Head of caudate nucleus (tissue), 42 donors: Measurements from ENCODE around the gene MLX.

Experiments used
- DNase-seq, 42 donors: peaks; one replicate each; pipeline versions ENCODE4 v3.0.0 to v3.0.0-alpha.2; 2020 to 2021; ENCODE audit warnings: mixed read lengths in 7 of 42
- intact Hi-C: fragments of 100-400 bp; cut with DNase I; formaldehyde crosslinking; loops from one replicate; pipeline ENCODE4 v1.15.0; 2022

MLX gene, protein sequence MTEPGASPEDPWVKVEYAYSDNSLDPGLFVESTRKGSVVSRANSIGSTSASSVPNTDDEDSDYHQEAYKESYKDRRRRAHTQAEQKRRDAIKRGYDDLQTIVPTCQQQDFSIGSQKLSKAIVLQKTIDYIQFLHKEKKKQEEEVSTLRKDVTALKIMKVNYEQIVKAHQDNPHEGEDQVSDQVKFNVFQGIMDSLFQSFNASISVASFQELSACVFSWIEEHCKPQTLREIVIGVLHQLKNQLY

GRCh38 chr17:42566883-42567573 is at the start of gene MLX:
Gene MLX, plus strand, starts transcription at chr17:42567100. Its CDS starts 25 bp downstream, at chr17:42567125.
- intact Hi-C loops, result no loop called here
- peak; percentile 77 to 98 (median 94) for DNase-seq

DNA sequence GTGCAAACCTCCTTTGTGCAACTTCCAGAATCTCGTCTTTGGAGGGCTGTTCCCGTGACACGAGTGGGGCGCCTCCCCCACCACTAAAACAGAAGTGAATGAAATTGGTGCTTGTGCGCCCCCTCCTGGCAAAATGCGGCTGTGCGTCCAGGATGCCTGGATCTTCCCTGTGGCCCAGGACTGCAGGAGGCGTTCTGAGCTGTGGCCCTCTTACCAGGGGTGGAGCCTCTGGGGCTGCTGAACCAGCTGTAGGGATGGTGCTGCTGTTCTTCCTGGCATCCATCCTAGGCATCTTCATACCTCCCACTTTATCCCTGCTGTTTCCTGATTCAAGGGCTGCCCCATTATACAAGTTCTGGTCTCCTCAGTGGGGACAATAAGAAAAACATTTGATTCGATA is 49.4 kb upstream of the MLX start:
- peak; percentile 55 to 92 (median 83) for DNase-seq
- intact Hi-C loops, result loop anchor here (10.0 kb wide), 2 partner anchors 93 to 203 kb away; partner anchors contain the start of gene CAVIN1

DNA sequence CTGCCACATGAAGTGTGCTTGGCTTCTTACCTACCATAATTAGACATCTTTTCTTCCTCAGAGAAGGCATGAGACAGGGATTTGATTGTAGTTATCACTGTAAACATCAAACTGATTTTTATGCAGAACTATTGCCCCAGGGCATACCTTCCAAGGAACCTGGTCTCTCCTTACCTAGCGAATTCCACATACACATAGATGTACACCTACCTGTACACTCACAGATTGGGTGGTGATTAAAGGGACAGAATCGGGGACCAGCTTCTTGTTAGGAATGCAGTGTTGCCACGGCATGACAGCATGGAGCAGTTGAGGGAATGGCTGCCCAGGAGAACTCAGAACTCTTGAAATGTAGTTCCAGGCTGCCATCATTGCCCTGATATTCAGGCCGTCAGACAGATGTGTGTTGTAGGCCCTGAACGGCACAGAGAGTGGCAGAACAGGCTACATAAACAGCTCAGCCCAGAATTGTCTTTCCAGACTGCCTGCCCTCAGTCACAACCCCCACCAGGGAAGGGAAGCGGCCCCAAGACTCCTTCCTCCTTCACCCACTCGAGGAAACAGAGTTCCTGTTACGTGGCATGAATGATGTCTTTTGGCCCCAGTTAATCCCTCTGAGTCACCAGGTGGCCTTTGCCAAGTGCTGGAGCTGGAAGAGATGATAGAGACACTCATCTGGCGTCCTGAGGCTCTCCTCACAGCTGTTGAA is 48.7 kb upstream of the MLX start:
- peak in 20 of 42 donors; percentile 19 to 82 (median 44) for DNase-seq
- intact Hi-C loops, result loop anchor here (10.0 kb wide), 2 partner anchors 93 to 203 kb away; partner anchors contain the start of gene CAVIN1

DNA sequence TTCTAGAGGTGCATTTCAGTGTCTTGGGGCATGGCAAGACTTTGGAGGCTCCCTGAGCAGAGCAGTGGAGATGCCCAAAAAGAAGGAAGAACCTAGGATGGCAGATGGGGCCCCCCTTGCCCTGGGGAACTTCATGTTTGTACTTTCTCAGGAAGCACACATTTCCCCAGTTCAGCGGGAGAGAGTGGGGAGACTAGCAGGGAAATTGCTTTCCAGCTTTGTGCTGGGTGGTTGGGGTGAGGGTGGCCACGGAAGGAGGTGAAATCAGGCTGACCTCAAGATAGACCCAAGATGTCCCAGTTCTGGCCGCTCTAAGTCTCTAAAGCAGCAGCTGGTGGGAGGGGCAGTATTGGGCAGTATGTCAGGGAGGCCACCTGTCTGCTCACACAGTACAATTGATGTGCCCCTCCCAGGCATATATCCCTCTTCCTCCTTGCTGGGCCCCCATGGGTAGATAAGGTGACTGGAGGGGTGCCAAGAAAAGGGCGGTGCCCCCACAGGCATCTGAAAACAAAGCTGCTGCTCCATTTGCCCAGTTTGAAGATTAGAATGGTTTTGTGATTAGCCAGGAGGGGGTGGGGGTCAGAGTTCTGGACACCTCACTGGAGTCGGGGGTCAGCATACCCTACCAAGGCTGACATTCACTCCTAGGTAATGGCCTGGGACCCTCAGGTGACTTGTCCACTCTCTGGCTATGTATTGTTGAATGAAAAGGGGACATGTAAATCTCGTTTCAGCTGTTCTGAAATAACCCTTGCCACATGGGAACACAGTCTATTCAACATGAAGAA is 48.0 kb upstream of the MLX start:
- no peak for DNase-seq
- intact Hi-C loops, result loop anchor here (10.0 kb wide), 2 partner anchors 94 to 204 kb away; partner anchors contain the start of gene CAVIN1

DNA sequence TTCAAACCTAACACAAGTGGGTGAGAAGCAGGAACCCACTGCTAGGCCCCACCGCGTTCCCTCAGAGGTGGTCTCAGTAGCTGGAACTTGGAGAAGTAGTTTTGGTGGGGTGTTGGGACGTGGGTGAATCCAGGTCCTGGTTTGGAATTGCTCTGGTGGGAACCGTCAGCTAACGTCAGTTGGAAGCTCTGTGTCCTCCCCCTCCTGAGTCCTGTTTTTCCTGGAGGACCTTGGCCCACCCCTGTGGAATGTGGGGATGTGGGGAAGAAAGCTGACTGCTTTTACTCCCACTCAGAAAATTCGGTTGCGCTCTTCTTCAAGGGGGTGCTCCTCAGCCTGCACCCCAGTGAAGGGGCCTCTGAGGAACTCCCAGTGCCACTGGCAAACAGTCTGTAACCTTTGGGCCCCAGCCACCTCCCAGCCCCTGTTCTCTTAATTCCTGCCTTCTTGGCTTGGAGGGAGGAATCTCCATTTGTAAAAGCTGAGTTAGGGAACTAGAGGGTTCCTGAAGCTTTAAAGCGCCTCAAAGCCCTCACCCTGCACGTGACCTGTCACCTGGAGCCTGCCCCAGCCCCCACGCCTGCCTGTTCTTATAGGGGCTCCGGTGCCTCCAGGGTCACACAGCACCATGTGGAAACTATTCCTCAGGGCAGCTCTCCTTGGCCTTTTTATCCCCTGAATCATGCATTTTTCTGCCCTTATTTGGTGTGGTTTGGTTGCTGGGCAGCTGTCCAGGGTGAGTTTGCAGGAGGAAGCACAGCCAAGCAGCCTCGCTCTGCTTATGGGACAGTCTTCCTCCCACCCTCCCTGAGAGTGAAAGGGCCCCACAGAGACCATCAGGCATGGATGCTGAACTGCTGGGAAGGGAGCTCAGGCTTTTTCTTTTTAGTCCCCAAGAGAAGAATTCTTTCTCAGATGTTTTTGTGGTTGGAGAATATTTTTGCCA is 47.1 kb upstream of the MLX start:
- intact Hi-C loops, result loop anchor here (10.0 kb wide), 2 partner anchors 95 to 205 kb away; partner anchors contain the start of gene CAVIN1

DNA sequence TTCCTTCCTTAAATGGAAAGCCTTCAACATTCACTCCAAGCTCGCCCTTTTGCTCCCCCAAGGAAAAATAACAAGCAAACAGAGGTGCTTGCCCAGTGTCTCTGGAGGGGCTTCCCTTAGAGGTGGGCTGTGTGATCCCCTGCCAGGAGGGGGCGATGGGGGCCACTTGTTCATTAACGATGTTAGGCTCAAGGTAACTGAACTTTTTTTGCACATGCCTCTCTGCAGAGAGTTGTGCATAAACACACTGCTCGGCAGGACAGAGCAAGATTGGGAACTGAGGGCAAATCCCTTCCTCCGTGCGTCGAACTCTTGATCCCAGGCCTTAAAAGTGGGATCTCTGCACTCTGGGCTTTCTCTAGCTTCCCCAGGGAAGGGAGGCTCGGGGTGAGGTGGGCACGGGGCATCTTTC is 46.4 kb upstream of the MLX start:
- DNase-seq, result no peak
- intact Hi-C loops, result no loop called here

More for the DNA sequence above, 47.1 kb upstream of the MLX start:
- peak in 41 of 42 donors; percentile 36 to 91 (median 72) for DNase-seq

DNA sequence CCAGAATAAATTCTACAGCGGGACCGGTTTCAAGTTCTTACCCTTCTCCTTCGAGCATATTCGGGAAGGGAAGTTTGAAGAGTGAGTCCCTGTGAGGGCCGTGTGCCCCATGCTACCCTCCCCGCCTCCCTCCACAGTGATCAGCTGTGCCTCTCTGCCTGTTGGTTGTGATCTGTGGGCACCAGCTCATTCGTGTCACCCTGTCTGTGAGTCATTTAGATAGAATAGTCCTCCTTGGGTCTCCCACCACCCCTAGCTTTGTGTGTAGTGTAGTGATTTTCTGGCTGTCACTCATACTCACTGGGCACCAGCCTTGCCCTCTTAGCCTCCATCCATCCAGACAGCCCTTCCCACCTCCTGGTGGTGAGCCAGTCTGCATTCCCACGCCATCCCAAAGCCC is 45.9 kb upstream of the MLX start:
- no peak for DNase-seq
- intact Hi-C loops, result no loop called here

DNA sequence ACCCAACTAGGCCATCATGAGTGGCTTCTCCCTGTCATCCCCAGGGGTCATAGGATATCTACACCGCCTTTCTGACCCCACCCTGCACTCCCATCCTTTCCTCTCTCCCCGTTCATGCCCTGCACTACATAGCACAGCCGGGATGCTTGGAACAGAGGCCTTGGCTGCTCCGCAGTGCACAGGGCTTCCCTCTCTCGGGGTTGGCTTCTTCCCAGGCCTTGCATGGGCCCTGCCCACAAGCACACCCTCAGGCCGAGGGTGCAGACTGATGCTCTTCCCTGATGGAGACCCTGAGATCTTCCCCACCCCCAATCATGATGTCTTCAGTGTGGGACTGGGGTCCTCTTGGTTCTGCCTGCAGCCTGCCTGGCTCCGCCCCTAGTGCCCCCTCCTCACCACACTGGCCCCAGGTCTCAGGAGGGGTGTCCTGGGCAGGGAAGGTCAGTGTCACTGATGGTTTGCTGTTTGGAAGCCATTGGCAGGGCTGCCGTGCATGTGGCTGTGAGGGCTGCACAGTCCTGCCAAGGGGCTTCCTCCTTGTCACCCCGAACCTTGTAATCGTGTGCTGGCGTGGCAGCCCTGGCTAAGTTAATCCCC is 45.1 kb upstream of the MLX start:
- intact Hi-C loops, result no loop called here
- DNase-seq, result no peak

- DNase-seq, result no peak
- intact Hi-C loops, result no loop called here
Measured at GRCh38 chr17:42522263-42522790, 44.6 kb upstream of the MLX start.

- no peak for DNase-seq
- intact Hi-C loops, result no loop called here
Measured at GRCh38 chr17:42522798-42523278, 44.1 kb upstream of the MLX start.

DNA sequence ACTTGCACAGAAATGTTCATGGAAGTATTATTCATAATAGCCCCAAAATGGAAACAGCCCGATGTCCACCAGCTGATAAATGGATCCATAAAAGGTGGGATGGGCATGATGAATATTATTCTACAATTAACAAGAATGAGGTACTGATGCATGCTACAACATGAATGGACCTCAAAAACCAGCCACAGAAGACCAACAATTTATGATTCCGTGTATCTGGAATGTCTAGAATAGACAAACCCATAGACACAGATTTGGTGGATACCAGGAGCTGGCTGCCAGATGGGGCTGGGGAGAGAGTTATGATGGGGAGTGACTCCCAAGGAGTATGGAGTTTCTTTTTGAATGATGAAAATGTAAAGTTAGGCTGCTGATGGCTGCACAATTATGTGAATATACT is 41.7 kb upstream of the MLX start:
- intact Hi-C loops, result no loop called here
- no peak for DNase-seq

DNA sequence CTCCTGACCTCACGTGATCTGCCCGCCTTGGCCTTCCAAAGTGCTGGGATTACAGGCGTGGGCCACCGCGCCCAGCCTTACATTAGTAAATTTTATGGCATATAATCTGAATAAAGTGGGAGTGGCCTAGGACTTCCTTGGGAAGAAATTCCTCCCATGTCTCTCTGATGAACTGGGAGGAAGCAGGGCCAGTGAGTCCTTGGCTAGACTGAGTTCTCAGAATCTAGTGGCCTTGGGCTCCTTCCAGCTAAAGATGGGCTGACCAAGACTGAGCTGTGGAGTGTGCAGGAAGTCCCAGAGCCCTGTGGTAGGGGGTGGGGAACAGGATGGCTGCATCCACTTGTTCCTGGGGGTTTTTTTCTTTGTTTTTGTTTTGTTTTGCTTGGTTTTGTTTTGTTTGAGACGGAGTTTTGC is 40.9 kb upstream of the MLX start:
- DNase-seq, result no peak

GRCh38 chr17:42527932-42528331 is 39.0 kb upstream of the MLX start:
- DNase-seq, result no peak
- intact Hi-C loops, result no loop called here

More for the DNA sequence above, 40.9 kb upstream of the MLX start:
- intact Hi-C loops, result no loop called here

DNA sequence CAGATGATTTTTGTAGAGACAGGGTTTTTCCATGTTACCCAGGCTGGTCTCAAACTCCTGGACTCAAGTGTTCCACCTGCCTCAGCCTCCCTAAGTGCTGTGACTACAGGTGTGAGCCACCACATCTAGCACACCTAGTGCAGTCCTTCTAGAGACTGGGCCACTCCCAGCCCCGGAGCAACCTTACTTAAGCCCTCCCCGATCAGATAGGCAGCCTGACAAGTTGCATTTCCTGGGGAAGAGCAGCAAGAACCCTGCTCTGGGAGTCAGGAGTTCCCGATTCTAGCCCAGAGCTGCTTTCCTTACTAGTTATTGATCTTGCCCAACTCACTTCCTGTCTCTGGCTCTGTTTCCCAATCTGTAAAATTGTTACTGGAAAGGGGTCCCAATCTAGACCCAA is 37.8 kb upstream of the MLX start:
- no peak for DNase-seq
- intact Hi-C loops, result no loop called here

DNA sequence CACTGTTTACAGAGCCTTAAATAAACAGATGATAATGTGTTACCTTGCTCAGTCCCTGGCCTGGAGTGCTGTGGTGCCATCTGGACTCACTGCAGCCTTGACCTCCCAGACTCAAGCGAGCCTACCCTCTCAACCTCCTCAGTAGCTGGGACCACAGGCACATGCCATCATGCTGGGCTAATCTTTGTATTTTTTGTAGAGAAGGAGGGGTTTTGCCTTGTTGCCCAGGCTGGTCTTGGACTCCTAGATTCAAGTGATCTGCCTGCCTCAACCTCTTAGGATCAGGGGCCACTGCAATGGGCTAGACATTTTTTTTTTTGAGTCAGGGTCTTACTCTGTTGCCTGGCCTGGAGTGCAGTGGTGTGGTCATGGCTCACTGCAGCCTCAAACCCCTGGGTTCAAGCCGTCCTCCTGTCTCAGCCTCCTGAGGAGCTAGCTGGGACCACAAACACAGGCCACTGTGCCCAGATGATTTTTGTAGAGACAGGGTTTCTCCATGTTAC is 35.9 kb upstream of the MLX start:
- DNase-seq, result no peak
- intact Hi-C loops, result no loop called here

- DNase-seq, result peak in 40 of 42 donors; percentile 37 to 85 (median 68)
- intact Hi-C loops, result no loop called here
Measured at GRCh38 chr17:42531455-42532354, 35.2 kb upstream of the MLX start.
